ENCODE data around the gene CORO7. TPM values are rescaled to one million over a fixed set of nuclear protein-coding genes. Genes with fewer than 3 reads are reported as not detected.
A peak's percentile ranks its signal among the peaks of the same experiment; 100 is the strongest.

Gene CORO7
- polyA plus RNA-seq, 2 of the 4 experiments (the other 2 are of a cell fraction) = 6.0 to 11.9 TPM

DNA sequence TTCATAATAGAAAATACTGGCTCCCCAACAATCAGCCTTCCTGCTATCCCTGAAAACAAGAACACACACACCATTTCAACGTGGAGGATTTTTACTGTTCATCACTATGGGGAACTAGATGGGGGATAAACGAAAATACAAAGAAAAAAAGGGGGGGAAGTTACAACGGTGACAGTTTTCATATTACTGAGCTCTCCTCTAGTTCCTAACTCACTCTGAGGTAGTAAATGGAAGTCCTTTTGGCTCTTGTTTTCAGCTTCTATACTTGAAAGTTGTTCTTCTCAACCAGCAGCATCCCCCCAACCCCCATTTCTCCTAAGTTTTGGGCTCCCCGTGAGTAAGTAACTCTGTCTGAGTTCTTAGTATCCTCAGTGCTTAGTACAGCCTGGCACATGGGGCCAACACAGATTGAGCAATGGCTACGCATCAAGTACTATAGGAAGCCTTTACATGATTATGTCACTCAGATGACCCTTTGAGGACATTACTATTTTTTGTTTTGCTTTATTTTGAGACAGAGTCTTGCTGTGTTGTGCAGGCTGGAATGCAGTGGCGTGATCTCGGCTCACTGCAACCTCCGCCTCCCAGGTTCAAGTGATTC lies 4.2 kb upstream of the CORO7 start:
- FAIRE-seq = no peak

GRCh38 chr16:4419402-4419959 lies 3.1 kb upstream of the CORO7 start:
- CTCF ChIA-PET = interaction anchor here (1.8 to 15.8 kb wide), 2 partner anchors 17 to 108 kb away, joined by 5 to 273 read pairs; no protein-coding TSS in a partner anchor
- Histone ChIP-seq H3K4me1 (peaks cover 11% of the 10 kb centered on the region), H3K9me3 (no peaks in the 10 kb centered on the region), H3K4me3 (no peak overlapping the region), H3K4me2 (no peak overlapping the region), H3K27ac (no peak overlapping the region)
- TF ChIP-seq RNF2 (IDR thresholded peaks at IDR 0.05; ENCODE audit: borderline replicate concordance, low read depth) (no peak), CBX8 (IDR thresholded peaks at IDR 0.05) (no peak), HDAC2 (IDR thresholded peaks at IDR 0.05) (no peak), RFX5 (IDR thresholded peaks at IDR 0.05) (no peak), RAD21 (conservative IDR thresholded peaks at IDR 0.05 in 1 of 2, IDR thresholded peaks at IDR 0.05 in 1 of 2) (no peak), SMC3 (IDR thresholded peaks at IDR 0.05) (no peak), EP300 (IDR thresholded peaks at IDR 0.05) (no peak), HOXA7 (CRISPR knock-in tag; IDR thresholded peaks at IDR 0.05) (no peak), SREBF2 (IDR thresholded peaks at IDR 0.05) (no peak), JUNB (IDR thresholded peaks at IDR 0.05) (no peak), JUN (IDR thresholded peaks at IDR 0.05) (no peak), EHMT2 (IDR thresholded peaks at IDR 0.05; ENCODE audit: low read depth) (no peak)
- FAIRE-seq = no peak
- no peak for DNase-seq (ENCODE audit: low read depth in 1 of 2, low spot score in 1 of 2)
- POLR2A ChIA-PET = interaction anchor here (1.2 kb wide), 1 partner anchor 69 kb away, joined by 3 read pairs; no protein-coding TSS in a partner anchor
- WGBS (ENCODE audit: missing lambda C conversion rate) = 71% methylated on average over 7 of the region's 7 CpGs
- ATAC-seq = no peak

More for the DNA sequence above, 4.2 kb upstream of the CORO7 start:
- ATAC-seq = no peak
- no peak for TF ChIP-seq HES2 (IDR thresholded peaks at IDR 0.05)
- TF ChIP-seq HOXB13 (CRISPR knock-in tag; IDR thresholded peaks at IDR 0.05; ENCODE audit: low read depth) = no peak
- no peak for TF ChIP-seq NR3C1 (IDR thresholded peaks at IDR 0.05)
- no peak for TF ChIP-seq TFCP2L1 (CRISPR knock-in tag; IDR thresholded peaks at IDR 0.05)
- no peak for TF ChIP-seq MYC (IDR thresholded peaks at IDR 0.05; ENCODE audit: borderline replicate concordance, low read length)
- TF ChIP-seq POLR2A (IDR thresholded peaks at IDR 0.05; ENCODE audit: low read length) = no peak
- POLR2A ChIA-PET = no interaction called here
- no peaks in the 10 kb centered on the region for H3K9me3 ChIP-seq
- no peak overlapping the region for H3K27ac ChIP-seq
- H3K4me1 ChIP-seq = peaks cover 6% of the 10 kb centered on the region; the same call in 2 of the 3 replicates
- no peak overlapping the region for H3K4me3 ChIP-seq
- no peak for DNase-seq (ENCODE audit: low read depth in 1 of 2, low spot score in 1 of 2)
- WGBS (ENCODE audit: missing lambda C conversion rate) = 56% methylated on average over 8 of the region's 8 CpGs
- H3K4me2 ChIP-seq = no peak overlapping the region
- CTCF ChIA-PET = interaction anchor here (1.8 to 15.8 kb wide), 2 partner anchors 18 to 109 kb away, joined by 5 to 273 read pairs; no protein-coding TSS in a partner anchor

DNA sequence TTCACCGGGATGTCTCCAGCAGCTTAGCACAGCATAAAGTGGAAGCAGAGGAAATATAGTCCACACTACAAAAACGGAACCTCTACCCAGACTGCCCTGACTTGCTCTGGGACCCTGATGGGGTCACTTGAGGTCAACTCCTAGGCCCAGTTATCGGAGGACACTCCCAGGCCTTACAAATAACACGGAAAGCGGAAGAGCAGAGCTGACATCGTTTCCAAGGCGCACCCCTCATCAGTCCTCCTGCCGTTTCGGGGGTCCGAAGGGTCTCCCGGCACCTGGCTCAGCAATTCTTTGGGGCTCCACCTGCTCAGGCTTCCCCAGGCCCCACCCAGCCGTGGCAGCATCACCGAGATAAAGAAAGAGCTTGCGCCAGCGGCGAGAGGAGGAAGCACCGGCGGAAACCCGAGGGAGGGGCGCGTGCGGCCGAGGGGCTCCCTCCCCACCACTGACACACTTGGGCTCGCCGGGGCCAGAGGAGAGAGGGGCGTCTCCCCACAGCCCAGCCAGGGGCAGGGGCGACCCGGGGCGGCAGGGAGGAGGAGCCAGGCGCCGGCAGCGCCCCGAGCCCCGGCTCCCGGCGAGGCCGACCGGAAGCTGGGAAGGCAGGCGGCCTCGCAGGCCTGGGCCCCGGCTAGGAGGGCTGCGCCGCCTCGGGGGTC lies 727 bp downstream of the CORO7 start:
- FAIRE-seq (no peak), DNase-seq (ENCODE audit: low read depth in 1 of 2, low spot score in 1 of 2) (peak in 1 of 2 experiments; percentile 54)
- POLR2A ChIA-PET = interaction anchor here (0.5 to 1.6 kb wide), 3 partner anchors 9 to 84 kb away, joined by 3 to 4 read pairs (median 3); partner anchors contain the start of gene PAM16

More for the DNA sequence above, 727 bp downstream of the CORO7 start:
- H3K27ac ChIP-seq = peak overlapping the region; percentile 73 to 91
- peak; percentile 63 to 70 for ATAC-seq
- no peaks in the 10 kb centered on the region for H3K9me3 ChIP-seq
- CTCF ChIA-PET = interaction anchor here (0.7 to 32.6 kb wide), 7 partner anchors 13 to 162 kb away, joined by 3 to 833 read pairs (median 7); partner anchors contain the start of genes NMRAL1 and VASN
- H3K4me1 ChIP-seq = peaks cover 8% of the 10 kb centered on the region
- peak overlapping the region; percentile 91 for H3K4me2 ChIP-seq
- TF ChIP-seq EHMT2 (IDR thresholded peaks at IDR 0.05; ENCODE audit: low read depth) = no peak
- TF ChIP-seq MAFK (IDR thresholded peaks at IDR 0.05; ENCODE audit: partially characterized antibody) = peak; percentile 21
- TF ChIP-seq NFE2L2 (conservative IDR thresholded peaks at IDR 0.05; ENCODE audit: low read length) = no peak
- TF ChIP-seq, protein P1, sequence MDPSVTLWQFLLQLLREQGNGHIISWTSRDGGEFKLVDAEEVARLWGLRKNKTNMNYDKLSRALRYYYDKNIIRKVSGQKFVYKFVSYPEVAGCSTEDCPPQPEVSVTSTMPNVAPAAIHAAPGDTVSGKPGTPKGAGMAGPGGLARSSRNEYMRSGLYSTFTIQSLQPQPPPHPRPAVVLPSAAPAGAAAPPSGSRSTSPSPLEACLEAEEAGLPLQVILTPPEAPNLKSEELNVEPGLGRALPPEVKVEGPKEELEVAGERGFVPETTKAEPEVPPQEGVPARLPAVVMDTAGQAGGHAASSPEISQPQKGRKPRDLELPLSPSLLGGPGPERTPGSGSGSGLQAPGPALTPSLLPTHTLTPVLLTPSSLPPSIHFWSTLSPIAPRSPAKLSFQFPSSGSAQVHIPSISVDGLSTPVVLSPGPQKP (IDR thresholded peaks at IDR 0.05; ENCODE audit: low read depth, low read length) = no peak
- 0 out of 2 replicates have a peak, but pooled peaks have one; percentile 2 for TF ChIP-seq GATA3 (IDR thresholded peaks at IDR 0.05; ENCODE audit: borderline replicate concordance)
- TF ChIP-seq JUNB (IDR thresholded peaks at IDR 0.05) = no peak
- no peak for TF ChIP-seq ZFP36 (IDR thresholded peaks at IDR 0.05; ENCODE audit: borderline replicate concordance, partially characterized antibody)
- no peak for TF ChIP-seq ESRRA (IDR thresholded peaks at IDR 0.05; ENCODE audit: borderline replicate concordance, low read length)
- peak overlapping the region; percentile 83 for H3K4me3 ChIP-seq
- WGBS (ENCODE audit: missing lambda C conversion rate) = 22% methylated on average over 5 of the region's 44 CpGs

All from A549 (cell line).